SJSA1 (cell line): ENCODE measurements around the gene CCDC90B. TPM values are rescaled to one million over a fixed set of nuclear protein-coding genes. Genes with fewer than 3 reads are reported as not detected.

Experiments
- DNase-seq, 2 experiments: peaks; one replicate each; pipeline ENCODE4 v3.0.0-alpha.2; 2015 to 2020; ENCODE audit warnings: low spot score in 2 of 2, low read depth in 1 of 2
- H3K27ac ChIP-seq: fragments of 250-450 bp; sonication (Bioruptor Pico); 2 replicates; pipeline ENCODE4 v1.5.1; 2020; ENCODE audit warnings: mild to moderate bottlenecking, moderate library complexity
- H3K27me3 ChIP-seq: fragments of 250-450 bp; sonication (Bioruptor Pico); replicated peaks from 2 replicates; pipeline ENCODE4 v1.5.1; 2020; ENCODE audit warnings: mild to moderate bottlenecking, moderate library complexity
- H3K36me3 ChIP-seq: fragments of 250-450 bp; sonication (Bioruptor Pico); 2 replicates; pipeline ENCODE4 v1.5.1; 2020; ENCODE audit warnings: mild to moderate bottlenecking
- H3K4me1 ChIP-seq: fragments of 250-450 bp; sonication (Bioruptor Pico); replicated peaks from 2 replicates; pipeline ENCODE4 v1.6.1; 2021; ENCODE audit warnings: mild to moderate bottlenecking
- H3K4me3 ChIP-seq: fragments of 250-450 bp; sonication (Bioruptor Pico); 2 replicates; pipeline ENCODE4 v1.5.1; 2020; ENCODE audit warnings: mild to moderate bottlenecking
- H3K9me3 ChIP-seq: fragments of 250-450 bp; sonication (Bioruptor Pico); replicated peaks from 2 replicates; pipeline ENCODE4 v1.5.1; 2020; ENCODE audit warnings: mild to moderate bottlenecking
- total RNA-seq: library from RNA; depleted of rRNA; stranded (reverse); fragments of >200 nt; shearing (Covaris generic); gene quantifications from 2 replicates; pipeline ENCODE4 v1.2.3, GENCODE V29; 2014; rRNA removed

The CCDC90B gene
- total RNA-seq, 1 experiment from 2014 or later = 45.1 TPM

GRCh38 chr11:83241291-83241946, 44.7 kb downstream of the CCDC90B start:
- peak in 1 of 2 experiments; percentile 41 for DNase-seq
- Histone ChIP-seq H3K4me1 (no peaks in the 10 kb centered on the region), H3K27ac (no peak overlapping the region), H3K27me3 (no peaks in the 10 kb centered on the region), H3K9me3 (no peaks in the 10 kb centered on the region), H3K36me3 (no peaks in the 10 kb centered on the region), H3K4me3 (no peak overlapping the region)

GRCh38 chr11:83238111-83238510, 48.1 kb downstream of the CCDC90B start:
- DNase-seq = no peak
- H3K36me3 ChIP-seq = no peaks in the 10 kb centered on the region

GRCh38 chr11:83235825-83236224, 50.3 kb downstream of the CCDC90B start:
- H3K36me3 ChIP-seq = no peaks in the 10 kb centered on the region
- H3K27me3 ChIP-seq = no peaks in the 10 kb centered on the region
- H3K4me1 ChIP-seq = no peaks in the 10 kb centered on the region
- no peak overlapping the region for H3K4me3 ChIP-seq
- no peak for DNase-seq
- no peak overlapping the region for H3K27ac ChIP-seq
- no peaks in the 10 kb centered on the region for H3K9me3 ChIP-seq

More at GRCh38 chr11:83238111-83238510, 48.1 kb downstream of the CCDC90B start:
- H3K27me3 ChIP-seq = no peaks in the 10 kb centered on the region
- no peak overlapping the region for H3K27ac ChIP-seq
- no peak overlapping the region for H3K4me3 ChIP-seq
- no peaks in the 10 kb centered on the region for H3K9me3 ChIP-seq
- no peaks in the 10 kb centered on the region for H3K4me1 ChIP-seq

GRCh38 chr11:83223457-83223856, 62.7 kb downstream of the CCDC90B start:
- 0 out of 2 replicates have a peak, but pooled peaks cover 2% of the 10 kb centered on the region for H3K4me1 ChIP-seq
- DNase-seq = no peak
- no peaks in the 10 kb centered on the region for H3K27me3 ChIP-seq
- H3K9me3 ChIP-seq = no peaks in the 10 kb centered on the region
- no peak overlapping the region for H3K4me3 ChIP-seq
- H3K36me3 ChIP-seq = no peaks in the 10 kb centered on the region
- H3K27ac ChIP-seq = no peak overlapping the region

- Histone ChIP-seq H3K36me3 (no peaks in the 10 kb centered on the region), H3K4me3 (no peak overlapping the region), H3K27ac (no peak overlapping the region), H3K4me1 (0 out of 2 replicates have a peak, but pooled peaks cover 2% of the 10 kb centered on the region), H3K27me3 (no peaks in the 10 kb centered on the region), H3K9me3 (no peaks in the 10 kb centered on the region)
- DNase-seq = no peak
Observed at GRCh38 chr11:83222499-83222898, 63.7 kb downstream of the CCDC90B start.

GRCh38 chr11:83221694-83222093, 64.5 kb downstream of the CCDC90B start:
- DNase-seq = no peak
- no peaks in the 10 kb centered on the region for H3K9me3 ChIP-seq
- 0 out of 2 replicates have a peak, but pooled peaks cover 2% of the 10 kb centered on the region for H3K4me1 ChIP-seq
- H3K36me3 ChIP-seq = no peaks in the 10 kb centered on the region
- no peak overlapping the region for H3K4me3 ChIP-seq
- H3K27ac ChIP-seq = no peak overlapping the region
- no peaks in the 10 kb centered on the region for H3K27me3 ChIP-seq

DNA sequence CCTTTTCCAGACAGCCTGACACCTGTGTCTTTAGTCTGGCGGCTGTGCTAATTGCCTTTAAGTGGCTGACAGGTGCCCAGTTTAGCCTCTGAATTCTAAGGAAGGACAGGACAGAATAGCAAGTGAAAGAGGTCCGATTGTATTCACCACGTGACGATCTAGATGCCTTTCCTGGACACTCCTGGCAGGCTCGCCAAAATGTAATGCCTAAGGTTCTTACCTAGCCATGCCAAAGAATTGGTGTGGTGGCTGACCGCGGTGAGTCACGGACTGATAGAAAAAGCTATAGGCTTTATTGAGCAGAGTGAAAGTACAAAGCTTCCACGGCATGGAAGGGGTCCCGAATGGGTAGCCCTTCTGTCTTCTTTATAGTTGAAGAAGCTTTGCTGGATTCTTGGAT, 65.9 kb downstream of the CCDC90B start:
- no peak overlapping the region for H3K27ac ChIP-seq
- H3K36me3 ChIP-seq = no peaks in the 10 kb centered on the region
- H3K4me1 ChIP-seq = 0 out of 2 replicates have a peak, but pooled peaks cover 2% of the 10 kb centered on the region
- H3K9me3 ChIP-seq = no peaks in the 10 kb centered on the region
- H3K27me3 ChIP-seq = no peaks in the 10 kb centered on the region
- DNase-seq = peak; percentile 3 to 38
- H3K4me3 ChIP-seq = peak overlapping the region; percentile 7; the same call in 1 of the 2 replicates

DNA sequence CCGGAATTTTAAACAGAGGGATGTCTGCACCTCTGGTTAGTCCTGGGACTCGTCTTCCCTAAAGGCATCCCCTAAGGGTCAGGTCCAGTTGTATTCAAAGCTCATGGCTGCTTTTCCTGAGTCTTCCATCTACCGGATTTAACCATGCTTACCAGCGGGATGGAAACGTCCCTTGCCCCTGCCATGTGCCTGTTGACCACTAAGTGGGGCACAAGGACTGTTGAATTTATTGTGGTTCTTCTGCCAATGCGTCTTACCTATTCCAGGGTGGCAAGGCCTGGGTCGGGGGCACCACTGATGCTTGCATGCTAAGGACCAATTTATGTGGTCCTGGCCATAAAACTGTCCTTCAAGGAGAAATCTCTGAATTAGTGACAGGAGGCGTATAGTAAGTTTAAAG, 67.1 kb downstream of the CCDC90B start:
- Histone ChIP-seq H3K27ac (no peak overlapping the region), H3K9me3 (no peaks in the 10 kb centered on the region), H3K36me3 (no peaks in the 10 kb centered on the region), H3K27me3 (no peaks in the 10 kb centered on the region), H3K4me1 (0 out of 2 replicates have a peak, but pooled peaks cover 2% of the 10 kb centered on the region), H3K4me3 (no peak overlapping the region)
- DNase-seq = no peak

Other genes with a start within 250 kb of the CCDC90B start
- 6.5 and 10.2 TPM in 2 replicates for gene RAB30, start 214.5 kb downstream of the CCDC90B start, total RNA-seq
- gene PCF11, start 129.2 kb downstream of the CCDC90B start, total RNA-seq = 25.2 and 32.2 TPM in 2 replicates
- 1.3 and 3.5 TPM in 2 replicates for gene ANKRD42, start 92.7 kb downstream of the CCDC90B start, total RNA-seq